NCI-H2227 (cell line): ENCODE data around the gene FNDC3A.

ENCODE experiments used
- DNase-seq: peaks from one replicate; lab custom pipeline; 2025; ENCODE audit not compliant: unreplicated experiment; lab: John Stamatoyannopoulos, UW

The FNDC3A gene

GRCh38 chr13:49247643-49248621 lies 272.2 kb downstream of the FNDC3A start, which contains the start of gene CDADC1:
CDADC1 (plus strand) TSS chr13:49247925; CDS start chr13:49248038, 113 bp downstream.
- peak; percentile 94 for DNase-seq

GRCh38 chr13:49248622-49249002 lies 272.9 kb downstream of the FNDC3A start:
- DNase-seq: no peak

GRCh38 chr13:49251326-49251725 lies 275.6 kb downstream of the FNDC3A start:
- DNase-seq: no peak

GRCh38 chr13:49253310-49253709 lies 277.6 kb downstream of the FNDC3A start:
- DNase-seq: no peak

DNA sequence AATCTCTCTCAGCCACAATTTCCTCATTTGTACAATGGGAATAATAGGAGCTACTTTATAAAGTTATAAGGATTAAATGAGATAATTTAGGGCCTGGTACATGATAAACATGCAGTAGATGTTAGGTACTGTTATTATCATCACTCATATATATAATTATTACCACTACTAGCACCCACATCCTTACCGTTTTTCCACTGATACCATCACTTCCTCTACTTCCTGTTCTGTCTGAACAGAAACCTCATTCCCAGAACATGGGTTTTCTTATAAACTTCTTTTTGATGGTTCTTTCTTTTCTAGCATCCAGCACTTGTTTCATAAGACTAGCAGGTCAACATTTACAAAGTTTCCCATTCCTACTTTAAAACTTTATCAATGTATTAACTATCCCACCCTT lies 278.3 kb downstream of the FNDC3A start:
- no peak for DNase-seq

GRCh38 chr13:49256841-49257240 lies 281.1 kb downstream of the FNDC3A start:
- no peak for DNase-seq

DNA sequence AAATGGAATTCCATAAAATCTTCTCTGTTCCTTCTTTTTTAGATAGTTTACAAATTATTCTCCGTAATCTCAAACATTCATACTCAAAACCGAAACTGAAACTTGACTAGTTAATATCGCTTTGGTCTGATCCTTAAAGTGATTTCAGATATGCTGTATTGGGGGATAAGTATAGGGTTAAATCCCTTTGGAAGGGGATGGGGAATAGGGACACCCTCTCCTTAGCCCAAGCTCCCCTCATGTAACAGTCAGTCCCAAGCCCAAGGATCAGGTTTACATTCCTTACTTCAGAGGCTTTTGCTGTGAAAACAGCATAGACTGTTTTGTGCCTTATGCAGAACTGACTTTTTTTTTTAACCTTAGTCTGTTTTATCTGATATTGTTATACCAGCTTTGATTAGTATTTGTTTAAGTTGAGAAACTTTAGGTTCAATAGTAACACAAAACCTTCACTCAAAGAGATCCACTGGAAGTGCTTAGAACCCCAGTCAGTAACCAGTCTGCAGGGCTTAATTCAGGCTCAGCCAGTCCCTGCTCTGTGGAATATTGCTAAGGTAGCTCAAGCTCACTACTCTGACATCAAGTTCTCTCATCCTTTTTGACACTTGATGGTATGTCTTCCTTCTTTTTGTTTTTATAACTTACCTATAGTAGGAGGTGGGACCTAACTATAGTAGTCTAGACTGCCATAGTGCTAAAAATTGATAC lies 282.5 kb downstream of the FNDC3A start:
- no peak for DNase-seq
